K562 (cell line): ENCODE data around the gene NOTO. TPM values are rescaled to one million over a fixed set of nuclear protein-coding genes. Genes with fewer than 3 reads are reported as not detected.

Experiments
- ARID4B ChIP-seq: sonication (generic); formaldehyde crosslinking; IDR thresholded peaks from 2 replicates; pipeline ENCODE4 v1.8.0; 2022; ENCODE audit warnings: mild to moderate bottlenecking, missing genetic modification reagents
- BACH1 ChIP-seq: fragments of 200-800 bp; sonication (Bioruptor generic); IDR thresholded peaks from 2 replicates; pipeline ENCODE4 v1.6.1; 2016; ENCODE audit warnings: missing genetic modification characterization, missing compliant biosample characterization
- BCLAF1 ChIP-seq, 2 experiments: fragments of 450-650 bp in 1 of 2; IDR thresholded peaks; 2 replicates each; pipeline ENCODE4 v1.6.1; 2011 to 2017; ENCODE audit warnings: low read depth in 2 of 2, antibody characterized with exemption in 1 of 2, borderline replicate concordance in 1 of 2, low read length in 1 of 2, mild to moderate bottlenecking in 1 of 2, mixed read lengths in 1 of 2; ENCODE audit not compliant: control insufficient read depth in 1 of 2
- BRF1 ChIP-seq: IDR thresholded peaks from 3 replicates; pipeline ENCODE4 v1.6.1; 2011; ENCODE audit warnings: borderline replicate concordance, mild to moderate bottlenecking; ENCODE audit not compliant: insufficient read length; ENCODE audit errors: extremely low read depth
- CREBBP ChIP-seq: IDR thresholded peaks from one replicate; pipeline ENCODE4 v1.6.1; 2012; ENCODE audit warnings: low read depth, mild to moderate bottlenecking, control low read depth, inconsistent platforms, low read length
- ELF4 ChIP-seq: fragments of 450-650 bp; formaldehyde crosslinking; IDR thresholded peaks from 2 replicates; pipeline ENCODE4 v1.4.0; 2022; ENCODE audit warnings: missing genetic modification characterization
- ESRRA ChIP-seq: fragments of 450-650 bp; IDR thresholded peaks from 2 replicates; pipeline ENCODE4 v1.6.1; 2014; ENCODE audit warnings: low read depth, mild to moderate bottlenecking, moderate library complexity, borderline replicate concordance
- ETS1 ChIP-seq: conservative IDR thresholded peaks from 2 replicates; pipeline ENCODE4 v1.6.1; 2011; ENCODE audit warnings: low read depth, mild to moderate bottlenecking, low read length; ENCODE audit not compliant: control insufficient read depth
- FOS ChIP-seq: IDR thresholded peaks from 3 replicates; pipeline ENCODE4 v1.6.1; 2011; ENCODE audit not compliant: insufficient read length; ENCODE audit errors: extremely low read depth
- HMG20B ChIP-seq: fragments of 250-450 bp; sonication (Bioruptor Pico); IDR thresholded peaks from 2 replicates; pipeline ENCODE4 v1.5.0; 2021; ENCODE audit warnings: mild to moderate bottlenecking
- KLF6 ChIP-seq: fragments of 250-450 bp; sonication (Bioruptor Pico); IDR thresholded peaks from 2 replicates; pipeline ENCODE4 v1.4.0; 2020; ENCODE audit warnings: mild to moderate bottlenecking, moderate library complexity, borderline replicate concordance
- MBD2 ChIP-seq: sonication (generic); IDR thresholded peaks from 2 replicates; pipeline ENCODE4 v1.6.1; 2016; ENCODE audit warnings: low read depth, borderline replicate concordance
- SETDB1 ChIP-seq: IDR thresholded peaks from one replicate; pipeline ENCODE4 v1.6.1; 2012; ENCODE audit warnings: low read length, control low read depth, inconsistent platforms
- TBL1XR1 ChIP-seq, 2 experiments: IDR thresholded peaks; 2 replicates each; pipeline ENCODE4 v1.6.1; 2012; ENCODE audit warnings: improper control_type of control experiment in 2 of 2, low read length in 2 of 2, mild to moderate bottlenecking in 1 of 2
- TEAD4 ChIP-seq, 2 experiments: sonication (generic) in 1 of 2; formaldehyde crosslinking in 1 of 2; IDR thresholded peaks; 2 replicates each; pipeline versions ENCODE4 v1.6.1 to v1.8.0; 2012 to 2022; ENCODE audit warnings: borderline replicate concordance in 1 of 2, inconsistent platforms in 1 of 2, low read length in 1 of 2, mild to moderate bottlenecking in 1 of 2, missing genetic modification reagents in 1 of 2
- TFAP4 ChIP-seq: sonication (generic); formaldehyde crosslinking; IDR thresholded peaks from 2 replicates; pipeline ENCODE4 v1.8.0; 2022; ENCODE audit warnings: missing genetic modification reagents, mild to moderate bottlenecking, moderate library complexity, borderline replicate concordance
- ZNF134 ChIP-seq: fragments of 250-450 bp; sonication (Bioruptor Pico); conservative IDR thresholded peaks from 2 replicates; pipeline ENCODE4 v1.4.0; 2020
- ZNF274 ChIP-seq: IDR thresholded peaks from 2 replicates; pipeline ENCODE4 v1.6.1; 2011; ENCODE audit warnings: low read depth, mild to moderate bottlenecking, low read length, moderate library complexity, borderline replicate concordance
- polyA plus RNA-seq, 8 experiments: library from polyadenylated mRNA; depleted of rRNA in 4 of 8; stranded (reverse) in 5 of 8; unstranded in 3 of 8; fragments of >200 nt; fragmentation: Nextera tagmentation in 2 of 8; fragmentation: Illumina TruSeq in 1 of 8; extraction: Ambion mirVana in 2 of 8; extraction: Trizol in 1 of 8; gene quantifications; 2 replicates each; pipeline versions ENCODE4 v1.2.1 to v1.2.3, GENCODE V29; 2011 to 2014; ENCODE audit warnings: inconsistent platforms in 1 of 8, missing spikeins in 1 of 8
- total RNA-seq, 7 experiments: library from RNA; depleted of rRNA in 6 of 7; stranded (reverse); fragments of >200 nt in 6 of 7; fragmentation: Illumina TruSeq in 2 of 7; extraction: Trizol in 2 of 7; gene quantifications; 2 replicates each; pipeline versions ENCODE4 v1.2.1 to v1.2.3, GENCODE V29; 2011 to 2021; ENCODE audit warnings: low replicate concordance in 1 of 7

Gene NOTO
- total and polyA plus RNA-seq, 9 of the 15 experiments (the other 6 are each of a cell fraction or from before 2014, with no cell fraction given), result not detected

GRCh38 chr2:73175663-73176204 is 26.6 kb upstream of the NOTO start (continued):
- TF ChIP-seq ZNF274 (no peak), HMG20B (CRISPR knock-in tag) (no peak), TFAP4 (peak; percentile 33; the same call in 1 of the 2 replicates), MBD2 (no peak), ARID4B (CRISPR knock-in tag) (no peak), SETDB1 (no peak), BRF1 (no peak), CREBBP (no peak), ELF4 (CRISPR knock-in tag) (no peak), TBL1XR1 (IDR thresholded peaks at IDR 0.05; ENCODE audit: low read length in 2 of 2) (peak in 1 of 2 experiments; percentile 8; a peak in 1 of 4 replicates), FOS (no peak), ESRRA (no peak), KLF6 (CRISPR knock-in tag) (no peak), BACH1 (tag) (no peak), TEAD4 (IDR thresholded peaks at IDR 0.05; ENCODE audit: low read length) (no peak), TEAD4 (CRISPR knock-in tag; IDR thresholded peaks at IDR 0.05; ENCODE audit: borderline replicate concordance) (no peak), ETS1 (peak; percentile 52; the same call in 1 of the 2 replicates), ZNF134 (no peak), BCLAF1 (IDR thresholded peaks at IDR 0.05; ENCODE audit: borderline replicate concordance in 1 of 2, control insufficient read depth in 1 of 2, low read depth in 2 of 2, low read length in 1 of 2) (0 out of 4 replicates have a peak, but pooled peaks of 1 of the 2 experiments have one; percentile 55)
